BE2C (cell line): ENCODE data around the gene NIN.
"Not testable (repeated sequence)": the region's sequence is repeated elsewhere in the genome, so short reads cannot be mapped to it uniquely, and the experiment has no call there.

Experiments
- DNase-seq: peaks from one replicate; pipeline ENCODE4 v3.0.0-alpha.2; 2020
- H3K27me3 ChIP-seq: fragments of 250-450 bp; sonication (Bioruptor Pico); 2 replicates; pipeline ENCODE4 v1.5.1; 2020; ENCODE audit warnings: mild to moderate bottlenecking
- H3K36me3 ChIP-seq: fragments of 250-450 bp; sonication (Bioruptor Pico); 2 replicates; pipeline ENCODE4 v1.5.1; 2020; ENCODE audit warnings: mild to moderate bottlenecking
- H3K4me1 ChIP-seq: fragments of 250-450 bp; sonication (Bioruptor Pico); 2 replicates; pipeline ENCODE4 v1.5.1; 2020
- H3K4me3 ChIP-seq: 2 replicates; pipeline ENCODE4 v1.5.1; 2011; ENCODE audit warnings: low read depth, low read length
- H3K9me3 ChIP-seq: fragments of 250-450 bp; sonication (Bioruptor Pico); 2 replicates; pipeline ENCODE4 v1.5.1; 2020
- CTCF ChIP-seq: IDR thresholded peaks from 2 replicates; pipeline ENCODE4 v1.5.1; 2012; ENCODE audit warnings: mild to moderate bottlenecking, low read depth, low read length

Gene NIN

GRCh38 chr14:50823051-50823761, 7.8 kb downstream of the NIN start:
- no peaks in the 10 kb centered on the region for H3K36me3 ChIP-seq
- peaks cover 2% of the 10 kb centered on the region; the same call in 1 of the 2 replicates for H3K4me1 ChIP-seq
- H3K9me3 ChIP-seq, result no peaks in the 10 kb centered on the region
- TF ChIP-seq CTCF, result no peak
- no peak for DNase-seq
- no peak overlapping the region for H3K4me3 ChIP-seq
- no peaks in the 10 kb centered on the region for H3K27me3 ChIP-seq

- Histone ChIP-seq H3K4me3 (no peak overlapping the region), H3K36me3 (no peaks in the 10 kb centered on the region), H3K27me3 (no peaks in the 10 kb centered on the region), H3K4me1 (peaks cover 2% of the 10 kb centered on the region; the same call in 1 of the 2 replicates), H3K9me3 (no peaks in the 10 kb centered on the region)
- no peak for TF ChIP-seq CTCF
- no peak for DNase-seq
Observed at GRCh38 chr14:50822501-50823042, 8.4 kb downstream of the NIN start.

GRCh38 chr14:50821510-50822464, 9.2 kb downstream of the NIN start:
- H3K4me3 ChIP-seq, result no peak overlapping the region
- H3K27me3 ChIP-seq, result no peaks in the 10 kb centered on the region

GRCh38 chr14:50820786-50821509, 10.0 kb downstream of the NIN start:
- Histone ChIP-seq H3K27me3 (no peaks in the 10 kb centered on the region), H3K36me3 (no peaks in the 10 kb centered on the region), H3K4me3 (no peak overlapping the region), H3K9me3 (no peaks in the 10 kb centered on the region), H3K4me1 (peaks cover 2% of the 10 kb centered on the region; the same call in 1 of the 2 replicates)
- no peak for TF ChIP-seq CTCF
- no peak for DNase-seq

More at GRCh38 chr14:50821510-50822464, 9.2 kb downstream of the NIN start:
- no peak for DNase-seq
- TF ChIP-seq CTCF, result no peak
- no peaks in the 10 kb centered on the region for H3K36me3 ChIP-seq
- H3K9me3 ChIP-seq, result no peaks in the 10 kb centered on the region
- peaks cover 2% of the 10 kb centered on the region; the same call in 1 of the 2 replicates for H3K4me1 ChIP-seq

GRCh38 chr14:50819303-50819702, 11.7 kb downstream of the NIN start:
- H3K27me3 ChIP-seq, H3K4me3 ChIP-seq, H3K4me1 ChIP-seq, DNase-seq, H3K36me3 ChIP-seq, H3K9me3 ChIP-seq: not testable (repeated sequence)
